Measurements from ENCODE around the gene HBG2. TPM values are rescaled to one million over a fixed set of nuclear protein-coding genes. Genes with fewer than 3 reads are reported as not detected.

The HBG2 gene
- total and polyA plus RNA-seq, 2 of the 4 experiments (the other 2 are of a cell fraction), result 0.54 TPM; not detected in 1

DNA sequence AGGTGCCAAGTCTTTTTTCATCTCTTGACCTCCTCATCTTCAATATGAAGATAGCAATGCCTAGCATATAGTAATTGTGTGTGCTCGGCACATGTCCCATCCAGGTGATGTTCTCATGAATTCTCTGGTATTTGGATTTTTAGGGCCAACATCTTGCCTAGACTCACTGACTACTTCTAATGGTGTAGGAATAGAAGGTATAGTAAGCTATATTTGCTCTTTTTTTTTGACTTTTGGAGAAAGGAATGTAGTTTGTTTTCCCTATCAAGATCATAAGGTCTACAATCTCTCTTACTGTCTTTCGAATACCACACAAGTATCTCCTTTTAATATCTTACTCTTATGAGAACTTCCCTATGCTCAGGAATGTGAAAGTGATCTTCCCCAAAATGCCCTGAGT is 23.5 kb downstream of the HBG2 start:
- Histone ChIP-seq H2BK20ac (ENCODE audit: low read depth, low read length) (no peak overlapping the region), H3K9me3 (ENCODE audit: control insufficient read depth, insufficient read depth, low read length) (no peaks in the 10 kb centered on the region), H3K4me3 (ENCODE audit: insufficient read depth, low read depth, low read length) (no peak overlapping the region), H3K56ac (ENCODE audit: extremely low read depth, insufficient read depth, low read length) (no peak overlapping the region), H4K8ac (ENCODE audit: low read depth in 2 of 2, low read length in 2 of 2) (no peak overlapping the region), H4K5ac (ENCODE audit: low read depth, low read length) (no peak overlapping the region), H3K27me3 (ENCODE audit: control insufficient read depth, insufficient read depth, low read length) (no peaks in the 10 kb centered on the region), H3K18ac (ENCODE audit: low read depth, low read length) (no peak overlapping the region), H3K23ac (ENCODE audit: low read depth, low read length) (no peak overlapping the region), H2AFZ (replicated peaks; ENCODE audit: low read length, poor library complexity) (no peak overlapping the region), H3K79me1 (ENCODE audit: low read depth in 1 of 2, low read length in 2 of 2) (no peaks in the 10 kb centered on the region), H3K14ac (replicated peaks; ENCODE audit: low read depth, low read length) (no peak overlapping the region), H3K27ac (ENCODE audit: insufficient read depth, low read length) (no peak overlapping the region), H2BK120ac (ENCODE audit: low read depth, low read length) (no peak overlapping the region), H3K9ac (ENCODE audit: low read depth, low read length) (no peak overlapping the region), H3K36me3 (ENCODE audit: control insufficient read depth, insufficient read depth, low read length) (no peaks in the 10 kb centered on the region), H3K4ac (ENCODE audit: low read depth, low read length) (no peak overlapping the region), H3K4me2 (ENCODE audit: low read depth, low read length) (no peak overlapping the region), H4K91ac (ENCODE audit: insufficient read depth, low read depth, low read length) (no peak overlapping the region), H2BK5ac (ENCODE audit: low read depth, low read length, poor library complexity, severe bottlenecking) (no peak overlapping the region), H3K4me1 (ENCODE audit: control insufficient read depth, insufficient read depth, low read length) (peaks cover 3% of the 10 kb centered on the region), H4K20me1 (ENCODE audit: insufficient read depth, low read length) (no peaks in the 10 kb centered on the region), H2AK9ac (replicated peaks; ENCODE audit: low read depth, low read length, poor library complexity) (no peak overlapping the region), H2BK15ac (ENCODE audit: low read depth, low read length) (no peak overlapping the region), H2AK5ac (ENCODE audit: low read depth, low read length) (no peak overlapping the region), H3K9me1 (ENCODE audit: insufficient read depth, low read length) (peaks cover 6% of the 10 kb centered on the region; the same call in 1 of the 2 replicates)
- dilution Hi-C loops (cut with HindIII; ENCODE audit: low sequenced_read_pairs, unreplicated experiment) (no loop called here), in situ Hi-C loops (cut with MboI; ENCODE audit: low sequenced_read_pairs) (no loop called here), intact Hi-C loops (cut with micrococcal nuclease) (no loop called here)
- DNase-seq (no peak), ATAC-seq (ENCODE audit: low read depth) (no peak)
- no CpG with 5 or more reads among the region's 2 CpGs for WGBS, 2 experiments (ENCODE audit: extremely low coverage in 2 of 2, insufficient read length in 1 of 2)
- no peak for TF ChIP-seq BHLHE40 (IDR thresholded peaks at IDR 0.05; ENCODE audit: low read depth, low read length)
- no peak for TF ChIP-seq MAZ (IDR thresholded peaks at IDR 0.05; ENCODE audit: borderline replicate concordance, low read depth, low read length)
- TF ChIP-seq RFX5 (IDR thresholded peaks at IDR 0.05; ENCODE audit: low read depth, low read length), result no peak
- TF ChIP-seq SMC3 (IDR thresholded peaks at IDR 0.05; ENCODE audit: low read depth, low read length), result no peak
- TF ChIP-seq ELK1 (IDR thresholded peaks at IDR 0.05; ENCODE audit: borderline replicate concordance, low read depth, low read length), result no peak
- TF ChIP-seq, protein P1, sequence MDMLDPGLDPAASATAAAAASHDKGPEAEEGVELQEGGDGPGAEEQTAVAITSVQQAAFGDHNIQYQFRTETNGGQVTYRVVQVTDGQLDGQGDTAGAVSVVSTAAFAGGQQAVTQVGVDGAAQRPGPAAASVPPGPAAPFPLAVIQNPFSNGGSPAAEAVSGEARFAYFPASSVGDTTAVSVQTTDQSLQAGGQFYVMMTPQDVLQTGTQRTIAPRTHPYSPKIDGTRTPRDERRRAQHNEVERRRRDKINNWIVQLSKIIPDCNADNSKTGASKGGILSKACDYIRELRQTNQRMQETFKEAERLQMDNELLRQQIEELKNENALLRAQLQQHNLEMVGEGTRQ (IDR thresholded peaks at IDR 0.05; ENCODE audit: low read depth, low read length), result no peak
- no peak for TF ChIP-seq POLR2A (IDR thresholded peaks at IDR 0.05; ENCODE audit: low read depth, low read length)
- no peak for TF ChIP-seq RCOR1 (IDR thresholded peaks at IDR 0.05; ENCODE audit: insufficient replicate concordance, low read length)
- TF ChIP-seq CTCF (conservative IDR thresholded peaks at IDR 0.05; ENCODE audit: low read depth, low read length), result no peak
- TF ChIP-seq NFE2L2 (IDR thresholded peaks at IDR 0.05; ENCODE audit: low read depth, low read length), result no peak
- TF ChIP-seq MXI1 (IDR thresholded peaks at IDR 0.05; ENCODE audit: borderline replicate concordance, low read depth, low read length), result no peak
- no peak for TF ChIP-seq CEBPB (IDR thresholded peaks at IDR 0.05; ENCODE audit: low read depth, low read length)
- TF ChIP-seq RAD21 (IDR thresholded peaks at IDR 0.05; ENCODE audit: low read length), result no peak
- TF ChIP-seq MAFK (IDR thresholded peaks at IDR 0.05; ENCODE audit: low read depth, low read length), result no peak
- no peak for TF ChIP-seq FOS (IDR thresholded peaks at IDR 0.05; ENCODE audit: low read depth, low read length)
- no peak for TF ChIP-seq CHD1 (IDR thresholded peaks at IDR 0.05; ENCODE audit: low read depth, low read length)
- CTCF ChIA-PET, result no interaction called here
- POLR2A ChIA-PET (ENCODE audit: unreplicated experiment), result no interaction called here
- BruUV-seq (replicated peaks), result no TSS peak

Data from IMR-90 (cell line).